GM23248 (cell line): ENCODE results near the gene UNC13B. TPM values are rescaled to one million over a fixed set of nuclear protein-coding genes. Genes with fewer than 3 reads are reported as not detected.

Experiments used
- DNase-seq: peaks from one replicate; pipeline ENCODE4 v3.0.0-alpha.2; 2015
- H2AFZ ChIP-seq: fragments of 200-600 bp; sonication (generic); 2 replicates; pipeline ENCODE4 v1.6.1; 2016; ENCODE audit warnings: antibody characterized with exemption
- H3F3A ChIP-seq: fragments of 200-600 bp; sonication (generic); 2 replicates; pipeline ENCODE4 v1.6.1; 2016; ENCODE audit warnings: mild to moderate bottlenecking, antibody characterized with exemption, mixed run types; ENCODE audit not compliant: insufficient read depth
- H3K27ac ChIP-seq: fragments of 200-600 bp; sonication (generic); 2 replicates; pipeline ENCODE4 v1.5.1; 2016; ENCODE audit warnings: mild to moderate bottlenecking
- H3K27me3 ChIP-seq: fragments of 200-600 bp; sonication (generic); replicated peaks from 2 replicates; pipeline ENCODE4 v1.6.1; 2016; ENCODE audit warnings: mild to moderate bottlenecking; ENCODE audit not compliant: insufficient read depth
- H3K36me3 ChIP-seq: fragments of 200-600 bp; sonication (generic); 2 replicates; pipeline ENCODE4 v1.6.1; 2016; ENCODE audit warnings: low read depth, mild to moderate bottlenecking
- H3K4me1 ChIP-seq: fragments of 200-600 bp; sonication (generic); 2 replicates; pipeline ENCODE4 v1.6.1; 2016; ENCODE audit warnings: mild to moderate bottlenecking; ENCODE audit not compliant: insufficient read depth
- H3K4me2 ChIP-seq: fragments of 200-600 bp; sonication (generic); one replicate; pipeline ENCODE4 v1.6.1; 2016; ENCODE audit warnings: mild to moderate bottlenecking; ENCODE audit not compliant: unreplicated experiment
- H3K4me3 ChIP-seq: fragments of 200-600 bp; sonication (generic); 2 replicates; pipeline ENCODE4 v1.5.1; 2016; ENCODE audit warnings: mild to moderate bottlenecking
- H3K79me2 ChIP-seq: fragments of 200-600 bp; sonication (generic); 2 replicates; pipeline ENCODE4 v1.6.1; 2016; ENCODE audit warnings: mild to moderate bottlenecking; ENCODE audit not compliant: insufficient read depth
- H3K9ac ChIP-seq: fragments of 200-600 bp; sonication (generic); 2 replicates; pipeline ENCODE4 v1.6.1; 2016; ENCODE audit warnings: mild to moderate bottlenecking
- H3K9me2 ChIP-seq: fragments of 200-600 bp; sonication (generic); 2 replicates; pipeline ENCODE4 v1.6.1; 2016; ENCODE audit warnings: mixed run types, mild to moderate bottlenecking, moderate library complexity; ENCODE audit not compliant: insufficient read depth
- H3K9me3 ChIP-seq: fragments of 200-600 bp; sonication (generic); one replicate; pipeline ENCODE4 v1.6.1; 2017; ENCODE audit warnings: low read depth
- H4K20me1 ChIP-seq: fragments of 200-600 bp; sonication (generic); 2 replicates; pipeline ENCODE4 v1.6.0; 2016; ENCODE audit not compliant: insufficient read depth
- EZH2 ChIP-seq: fragments of 200-600 bp; sonication (generic); IDR thresholded peaks from 2 replicates; pipeline ENCODE4 v1.6.1; 2018; ENCODE audit warnings: antibody characterized with exemption, mild to moderate bottlenecking; ENCODE audit not compliant: insufficient read depth, poor library complexity, severe bottlenecking
- EZH2phosphoT487 ChIP-seq: fragments of 200-600 bp; sonication (generic); IDR thresholded peaks from 2 replicates; pipeline ENCODE4 v1.6.1; 2018; ENCODE audit warnings: antibody characterized with exemption, moderate library complexity, mild to moderate bottlenecking, low read depth; ENCODE audit not compliant: insufficient read depth
- WGBS, 2 experiments: methylation state at CpG; one replicate each; pipeline ENCODE4 v1.1.6; 2015 to 2017; ENCODE audit warnings: low lambda C conversion rate in 2 of 2, low coverage in 1 of 2; ENCODE audit errors: missing lambda C conversion rate in 2 of 2; 5-methylcytosine and 5-hydroxymethylcytosine counted together
- in situ Hi-C: fragments of 300-500 bp; cut with MboI; formaldehyde crosslinking; loops from 2 replicates; pipeline ENCODE4 v1.15.0; 2020
- polyA plus RNA-seq: library from polyadenylated mRNA; unstranded; fragments of >200 nt; fragmentation: Nextera tagmentation; extraction: Ambion mirVana; gene quantifications from 2 replicates; pipeline ENCODE4 v1.2.1, GENCODE V29; 2016
- total RNA-seq: library from RNA; depleted of rRNA; stranded (reverse); fragments of >200 nt; shearing (Covaris generic); gene quantifications from 2 replicates; pipeline ENCODE4 v1.2.3, GENCODE V29; 2014; rRNA removed

UNC13B gene
- 11.9 and 15.3 TPM in 2 replicates for total RNA-seq
- polyA plus RNA-seq: 5.5 and 6.3 TPM in 2 replicates

- TF ChIP-seq EZH2: no peak
- no peak for TF ChIP-seq EZH2phosphoT487
- H4K20me1 ChIP-seq: no peaks in the 10 kb centered on the region; the same call in 1 of the 2 replicates
- H3F3A ChIP-seq: 0 out of 2 replicates have a peak, but pooled peaks cover 8% of the 10 kb centered on the region
- H2AFZ ChIP-seq: peak within 1 kb of the TSS; percentile 95
- no peaks in the 10 kb centered on the region for H3K9me2 ChIP-seq
- no peaks in the 10 kb centered on the region for H3K79me2 ChIP-seq
- no peaks in the 10 kb centered on the region for H3K9me3 ChIP-seq
- no peaks in the 10 kb centered on the region for H3K4me1 ChIP-seq
- H3K27me3 ChIP-seq: no peaks in the 10 kb centered on the region
- peak within 1 kb of the TSS; percentile 78 for H3K9ac ChIP-seq
- peak within 1 kb of the TSS; percentile 77 for H3K4me2 ChIP-seq
- H3K36me3 ChIP-seq: no peaks in the 10 kb centered on the region
- 1 to 2% methylated on average over 52 to 68 of the region's 70 CpGs for WGBS, 2 experiments
- H3K4me3 ChIP-seq: peak within 1 kb of the TSS; percentile 86
- DNase-seq: peak; percentile 97
- in situ Hi-C loops: no loop called here
- H3K27ac ChIP-seq: peak within 1 kb of the TSS; percentile 53
These were observed at the start of gene UNC13B for GRCh38 chr9:35161713-35162604. UNC13B (plus strand) TSS chr9:35162009; CDS start chr9:35162284, 275 bp downstream.

GRCh38 chr9:35112257-35113020, 49.4 kb upstream of the UNC13B start:
- in situ Hi-C loops: loop anchor here (10.0 kb wide), 1 partner anchor 442 kb away; no protein-coding TSS in a partner anchor
- Histone ChIP-seq H2AFZ (peak overlapping the region; percentile 26), H3K79me2 (peaks cover 53% of the 10 kb centered on the region)

GRCh38 chr9:35114113-35114839, 47.5 kb upstream of the UNC13B start:
- peaks cover 46% of the 10 kb centered on the region for H3F3A ChIP-seq
- H3K4me2 ChIP-seq: peak overlapping the region; percentile 92
- peaks cover 34% of the 10 kb centered on the region for H3K79me2 ChIP-seq
- H3K36me3 ChIP-seq: no peaks in the 10 kb centered on the region
- H3K4me1 ChIP-seq: peaks cover 44% of the 10 kb centered on the region
- TF ChIP-seq EZH2: no peak
- TF ChIP-seq EZH2phosphoT487: no peak
- H3K27me3 ChIP-seq: no peaks in the 10 kb centered on the region
- 0 to 1% methylated on average over 5 of the region's 5 CpGs for WGBS, 2 experiments
- H3K9me2 ChIP-seq: no peaks in the 10 kb centered on the region
- no peaks in the 10 kb centered on the region for H3K9me3 ChIP-seq
- peak; percentile 98 for DNase-seq
- H4K20me1 ChIP-seq: no peaks in the 10 kb centered on the region
- H3K27ac ChIP-seq: peak overlapping the region; percentile 98
- in situ Hi-C loops: loop anchor here (10.0 kb wide), 1 partner anchor 441 kb away; no protein-coding TSS in a partner anchor
- peak overlapping the region; percentile 77 for H3K4me3 ChIP-seq
- peak overlapping the region; percentile 92 for H2AFZ ChIP-seq
- peak overlapping the region; percentile 90 for H3K9ac ChIP-seq

More at GRCh38 chr9:35112257-35113020, 49.4 kb upstream of the UNC13B start:
- Histone ChIP-seq H4K20me1 (no peaks in the 10 kb centered on the region), H3K4me1 (peaks cover 41% of the 10 kb centered on the region), H3K9me3 (no peaks in the 10 kb centered on the region), H3F3A (peaks cover 40% of the 10 kb centered on the region), H3K4me2 (peak overlapping the region; percentile 98), H3K36me3 (0 out of 2 replicates have a peak, but pooled peaks cover 6% of the 10 kb centered on the region), H3K27ac (peak overlapping the region; percentile 98), H3K9ac (peak overlapping the region; percentile 90), H3K27me3 (no peaks in the 10 kb centered on the region), H3K9me2 (no peaks in the 10 kb centered on the region), H3K4me3 (peak overlapping the region; percentile 75)
- no peak for TF ChIP-seq EZH2phosphoT487
- 18 to 24% methylated on average over 3 of the region's 3 CpGs for WGBS, 2 experiments
- DNase-seq: peak; percentile 95
